ENCODE results near the gene CDH4.

The CDH4 gene

GRCh38 chr20:61734733-61735502, 482.9 kb downstream of the CDH4 start:
- FAIRE-seq (no peak), DNase-seq (ENCODE audit: insufficient read length, low spot score) (no peak)
- TF ChIP-seq POLR2A (IDR thresholded peaks at IDR 0.05; ENCODE audit: low read depth, low read length), result no peak

DNA sequence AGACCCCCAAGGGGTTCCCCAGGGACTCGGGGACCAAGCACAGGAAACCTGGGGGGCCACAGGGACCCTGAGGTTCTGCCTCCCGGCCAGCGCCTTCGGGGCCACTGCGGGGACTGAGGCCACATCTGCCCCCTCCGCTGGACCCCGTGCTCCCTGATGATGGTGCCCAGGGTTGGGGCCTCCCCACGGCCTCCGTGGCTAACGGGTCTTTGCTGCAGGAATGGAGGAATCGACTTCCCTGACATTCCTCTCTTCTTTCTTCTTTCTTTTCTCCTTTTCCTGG, 483.4 kb downstream of the CDH4 start:
- no peak for TF ChIP-seq POLR2A (IDR thresholded peaks at IDR 0.05; ENCODE audit: low read depth, low read length)
- FAIRE-seq, result no peak
- no peak for DNase-seq (ENCODE audit: insufficient read length, low spot score)

DNA sequence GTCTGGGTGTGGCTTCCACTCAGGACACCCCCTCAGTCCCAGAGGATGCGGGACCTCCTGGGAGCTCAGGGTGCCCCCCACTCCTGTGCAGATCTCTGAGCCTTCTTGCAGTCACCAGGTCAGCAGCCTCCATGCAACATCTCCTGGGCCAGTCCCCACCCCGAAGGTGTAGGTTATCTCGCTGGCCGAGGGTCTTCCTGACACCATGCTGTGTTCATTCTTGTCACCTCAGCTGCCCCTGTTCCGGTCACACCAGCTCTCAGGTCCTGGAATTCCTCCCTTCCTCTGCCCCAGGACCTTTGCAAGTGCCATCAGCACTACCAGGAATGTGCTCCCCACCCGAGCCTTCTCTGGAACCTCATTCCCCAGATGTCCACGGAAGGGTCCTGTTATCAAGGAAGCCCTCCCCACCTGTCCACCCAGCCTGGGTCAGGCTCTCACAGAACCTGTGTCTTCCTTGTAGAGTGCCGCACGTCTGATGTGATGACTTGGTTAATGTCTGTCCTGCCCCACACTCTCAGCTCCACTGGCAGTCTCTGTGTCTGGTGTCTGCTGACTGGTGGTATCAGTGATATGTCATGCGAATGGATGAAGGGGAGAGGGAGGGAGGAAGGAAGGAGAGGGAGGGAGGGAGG, 484.1 kb downstream of the CDH4 start:
- no peak for TF ChIP-seq POLR2A (IDR thresholded peaks at IDR 0.05; ENCODE audit: low read depth, low read length)
- FAIRE-seq, result no peak
- DNase-seq (ENCODE audit: insufficient read length, low spot score), result no peak

DNA sequence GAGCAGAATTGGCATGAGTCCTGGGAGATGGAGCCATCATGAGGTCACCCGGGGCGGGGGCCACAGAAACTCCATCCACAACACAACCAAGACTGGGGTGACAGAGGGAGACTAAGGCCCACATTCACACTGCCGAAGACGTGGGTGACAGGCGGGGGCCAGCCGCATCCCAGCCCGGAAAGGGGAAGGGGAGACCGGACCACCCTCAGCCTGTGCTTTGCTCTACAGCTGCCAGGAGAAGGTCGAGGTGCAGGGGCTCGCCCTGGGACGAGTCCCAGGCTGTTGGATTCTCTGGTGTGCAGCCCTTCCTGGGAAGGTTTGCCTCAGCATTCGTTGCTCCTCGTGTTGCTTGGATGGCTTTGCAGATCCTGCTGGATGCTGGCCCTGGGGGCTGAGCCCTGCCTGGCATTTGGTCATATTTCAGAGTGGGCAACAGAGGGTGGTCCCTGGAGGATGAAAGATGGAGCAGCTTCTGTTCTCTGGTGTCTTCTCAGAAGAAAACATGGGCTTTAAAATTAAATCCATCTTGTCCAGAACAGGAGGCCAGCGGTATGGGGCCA, 484.8 kb downstream of the CDH4 start:
- FAIRE-seq (no peak), DNase-seq (ENCODE audit: insufficient read length, low spot score) (no peak)
- no peak for TF ChIP-seq POLR2A (IDR thresholded peaks at IDR 0.05; ENCODE audit: low read depth, low read length)

- TF ChIP-seq POLR2A (IDR thresholded peaks at IDR 0.05; ENCODE audit: low read depth, low read length), result no peak
- FAIRE-seq (no peak), DNase-seq (ENCODE audit: insufficient read length, low spot score) (no peak)
These were observed 485.3 kb downstream of the CDH4 start for GRCh38 chr20:61737346-61737745.

DNA sequence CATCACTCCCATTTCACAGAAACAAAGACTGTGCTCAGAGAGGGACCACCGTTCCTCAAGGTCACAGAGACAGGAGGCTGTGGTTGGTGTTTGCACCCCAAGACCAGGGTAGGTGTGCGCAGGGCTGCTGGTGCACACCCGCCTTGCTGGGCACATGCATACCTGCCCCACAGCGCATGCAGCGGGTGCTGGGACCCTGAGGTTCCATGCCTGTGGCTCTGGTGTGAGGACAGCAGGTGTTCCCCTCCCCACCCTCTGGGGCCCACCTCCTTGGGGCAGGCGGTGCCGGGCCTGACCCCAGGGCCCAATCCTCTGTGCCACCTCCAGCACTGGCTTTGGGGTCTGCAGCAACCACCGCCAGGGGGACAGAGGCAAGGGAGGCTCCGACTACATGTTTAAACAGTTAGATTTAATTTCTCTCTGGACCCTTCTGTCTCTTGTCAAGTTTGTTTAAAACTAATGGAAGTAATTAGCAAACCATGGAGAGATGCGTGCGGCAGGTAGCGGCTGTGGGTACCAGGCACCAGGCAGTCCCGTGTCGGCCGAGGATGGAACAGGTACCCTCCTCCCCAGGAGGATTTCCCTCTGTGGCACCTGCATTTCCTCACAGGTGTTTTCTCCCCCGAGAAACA, 485.9 kb downstream of the CDH4 start:
- no peak for TF ChIP-seq POLR2A (IDR thresholded peaks at IDR 0.05; ENCODE audit: low read depth, low read length)
- FAIRE-seq, result no peak
- DNase-seq (ENCODE audit: insufficient read length, low spot score), result no peak

DNA sequence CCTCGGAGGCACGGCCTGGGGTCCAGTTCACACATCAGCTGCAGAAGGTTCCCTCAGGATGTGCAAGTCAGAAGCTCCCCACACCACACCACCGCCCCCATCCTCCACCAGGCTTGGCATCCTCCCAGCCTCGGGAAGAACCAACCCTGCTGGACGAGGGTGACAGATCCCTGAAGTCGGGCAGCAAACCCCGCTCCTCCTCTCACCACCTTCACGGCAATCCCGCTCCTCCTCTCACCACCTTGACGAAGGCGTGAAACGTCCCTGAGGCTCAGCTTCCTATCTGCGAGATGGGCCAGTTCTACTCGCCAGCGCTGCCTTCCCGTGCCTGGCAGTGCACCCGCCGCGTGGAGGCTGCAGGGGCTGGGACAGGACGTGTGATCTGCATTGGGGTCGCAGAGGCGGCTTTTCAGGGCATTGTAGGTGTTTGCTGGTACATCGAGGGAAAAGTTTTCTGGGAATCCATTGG, 486.6 kb downstream of the CDH4 start:
- TF ChIP-seq POLR2A (IDR thresholded peaks at IDR 0.05; ENCODE audit: low read depth, low read length), result no peak
- no peak for FAIRE-seq
- DNase-seq (ENCODE audit: insufficient read length, low spot score), result no peak

DNA sequence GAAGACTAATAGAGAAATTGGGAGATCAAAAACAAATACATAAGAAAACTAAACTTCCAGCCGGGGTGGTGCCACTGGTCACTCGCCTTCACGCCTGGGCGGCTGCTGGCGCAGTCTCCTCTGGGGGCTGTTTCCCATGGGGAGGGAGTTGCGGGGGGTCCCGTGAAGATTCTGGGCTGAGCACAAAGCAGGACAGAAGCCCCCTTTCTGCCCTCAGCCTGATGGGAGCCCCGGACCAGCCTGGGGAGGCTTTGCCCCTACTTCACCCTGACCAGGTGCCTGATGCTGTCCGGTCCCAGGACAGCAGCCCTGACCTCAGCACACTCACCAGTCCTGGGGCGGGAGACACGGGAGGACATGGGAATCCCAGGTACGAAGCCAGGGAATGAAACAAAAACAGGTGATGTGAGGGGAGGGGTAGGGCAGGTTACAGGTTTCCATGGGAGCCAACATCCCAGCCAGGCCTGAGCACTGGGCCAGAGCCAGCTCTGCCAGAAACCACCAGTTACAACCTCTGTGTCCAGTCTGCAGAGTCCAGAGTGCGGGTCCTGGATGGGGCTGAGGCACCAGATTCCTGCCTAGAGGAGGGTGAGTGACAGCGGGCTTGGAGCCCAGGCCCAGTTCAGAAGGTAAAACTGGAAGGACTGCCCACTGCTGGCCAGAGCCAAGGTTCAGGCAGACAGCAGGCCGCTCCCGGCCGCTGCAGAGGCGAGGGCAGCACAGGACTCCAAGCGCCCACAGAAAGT, 487.2 kb downstream of the CDH4 start:
- FAIRE-seq (no peak), DNase-seq (ENCODE audit: insufficient read length, low spot score) (no peak)
- TF ChIP-seq POLR2A (IDR thresholded peaks at IDR 0.05; ENCODE audit: low read depth, low read length), result no peak

- TF ChIP-seq POLR2A (IDR thresholded peaks at IDR 0.05; ENCODE audit: low read depth, low read length), result no peak
- no peak for DNase-seq (ENCODE audit: insufficient read length, low spot score)
- FAIRE-seq, result no peak
These were observed 487.7 kb downstream of the CDH4 start for GRCh38 chr20:61739832-61740118.

- FAIRE-seq (no peak), DNase-seq (ENCODE audit: insufficient read length, low spot score) (no peak)
- TF ChIP-seq POLR2A (IDR thresholded peaks at IDR 0.05; ENCODE audit: low read depth, low read length), result no peak
These were observed 490.2 kb downstream of the CDH4 start for GRCh38 chr20:61742097-61742825.

DNA sequence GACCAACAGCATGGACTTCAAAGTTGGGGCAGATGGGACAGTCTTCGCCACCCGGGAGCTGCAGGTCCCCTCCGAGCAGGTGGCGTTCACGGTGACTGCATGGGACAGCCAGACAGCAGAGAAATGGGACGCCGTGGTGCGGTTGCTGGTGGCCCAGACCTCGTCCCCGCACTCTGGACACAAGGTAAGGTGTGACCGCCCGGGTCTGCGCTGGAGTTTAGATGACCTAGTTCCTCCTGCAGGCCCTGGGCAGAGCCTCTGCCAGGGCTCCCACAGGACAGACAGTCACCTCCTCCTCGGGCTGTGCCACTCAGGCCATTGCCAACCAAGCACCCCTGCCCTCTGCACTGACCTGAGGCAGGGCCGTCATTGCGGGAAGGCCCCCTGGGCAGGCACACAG, 491.5 kb downstream of the CDH4 start:
- no peak for FAIRE-seq
- DNase-seq (ENCODE audit: insufficient read length, low spot score), result no peak
- no peak for TF ChIP-seq POLR2A (IDR thresholded peaks at IDR 0.05; ENCODE audit: low read depth, low read length)

DNA sequence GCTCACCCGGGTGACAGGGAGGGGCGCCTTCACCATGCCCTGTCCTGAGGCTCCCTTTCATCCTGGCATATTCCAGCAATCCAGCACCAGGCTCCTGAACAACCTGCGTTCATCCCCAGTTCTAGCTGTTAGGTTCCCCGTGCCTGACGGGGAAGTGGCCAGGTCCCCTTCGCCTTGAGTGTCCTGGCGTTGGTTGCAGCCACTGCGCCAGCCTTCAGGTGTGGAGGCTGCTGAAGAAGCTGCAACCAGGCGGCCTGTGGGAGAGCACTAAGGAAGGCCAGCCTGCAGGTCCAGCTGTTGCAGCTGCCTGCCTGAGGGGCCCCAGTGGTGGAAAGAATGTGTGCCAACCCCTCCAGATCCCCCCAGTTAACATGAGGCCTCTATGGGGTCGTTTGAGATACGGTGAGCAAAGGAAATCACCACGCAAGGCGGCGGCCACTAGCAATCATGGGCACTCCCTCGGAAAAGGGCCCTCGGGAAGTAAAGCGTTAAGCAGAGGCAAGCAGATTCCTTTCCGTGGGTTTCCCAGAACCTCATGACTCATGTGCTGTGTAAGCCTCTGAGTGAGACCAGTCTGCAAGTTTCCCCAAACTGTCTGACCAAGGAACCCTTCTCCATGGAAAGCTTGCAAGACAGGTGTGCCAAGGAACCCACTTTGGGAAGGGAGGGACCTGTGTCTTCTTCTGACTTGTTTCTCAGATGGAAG, 492.8 kb downstream of the CDH4 start:
- no peak for TF ChIP-seq POLR2A (IDR thresholded peaks at IDR 0.05; ENCODE audit: low read depth, low read length)
- no peak for FAIRE-seq
- DNase-seq (ENCODE audit: insufficient read length, low spot score), result peak; percentile 33

All from H54 (cell line).